HG03520 (cell line): ENCODE data around the gene LGALS9B.
"Not testable (repeated sequence)": the region's sequence is repeated elsewhere in the genome, so short reads cannot be mapped to it uniquely, and the experiment has no call there.

Source experiments
- ATAC-seq: cut with Tn5 transposase; IDR thresholded peaks from one replicate; pipeline ENCODE4 v1.9.1; 2021; ENCODE audit warnings: mild to moderate bottlenecking, moderate library complexity; ENCODE audit not compliant: unreplicated experiment

LGALS9B gene

GRCh38 chr17:20469107-20469506 lies 1.8 kb upstream of the LGALS9B start:
- ATAC-seq: not testable (repeated sequence)

GRCh38 chr17:20466999-20467398 lies 340 bp downstream of the LGALS9B start:
- ATAC-seq: not testable (repeated sequence)

- ATAC-seq: not testable (repeated sequence)
Measured at GRCh38 chr17:20466553-20466952, 786 bp downstream of the LGALS9B start.

- ATAC-seq: not testable (repeated sequence)
Measured at GRCh38 chr17:20465535-20465934, 1.8 kb downstream of the LGALS9B start.

GRCh38 chr17:20464854-20465414 lies 2.4 kb downstream of the LGALS9B start:
- not testable (repeated sequence) for ATAC-seq

GRCh38 chr17:20462158-20462557 lies 5.2 kb downstream of the LGALS9B start:
- ATAC-seq: not testable (repeated sequence)

- not testable (repeated sequence) for ATAC-seq
Measured at GRCh38 chr17:20457848-20458381, 9.4 kb downstream of the LGALS9B start.

- ATAC-seq: not testable (repeated sequence)
Measured at GRCh38 chr17:20455106-20455505, 12.2 kb downstream of the LGALS9B start.

- ATAC-seq: not testable (repeated sequence)
Measured at GRCh38 chr17:20453820-20454434, 13.4 kb downstream of the LGALS9B start.

GRCh38 chr17:20450852-20451251 lies 16.5 kb downstream of the LGALS9B start:
- ATAC-seq: peak; percentile 50

GRCh38 chr17:20447534-20448321 lies 19.6 kb downstream of the LGALS9B start:
- not testable (repeated sequence) for ATAC-seq

- ATAC-seq: not testable (repeated sequence)
Measured at GRCh38 chr17:20446895-20447294, 20.4 kb downstream of the LGALS9B start.

- ATAC-seq: not testable (repeated sequence)
Measured at GRCh38 chr17:20444581-20445236, 22.6 kb downstream of the LGALS9B start.

- ATAC-seq: not testable (repeated sequence)
Measured at GRCh38 chr17:20444173-20444572, 23.2 kb downstream of the LGALS9B start.

- not testable (repeated sequence) for ATAC-seq
Measured at GRCh38 chr17:20443632-20444031, 23.7 kb downstream of the LGALS9B start.

- not testable (repeated sequence) for ATAC-seq
Measured at GRCh38 chr17:20440665-20441064, 26.7 kb downstream of the LGALS9B start.

GRCh38 chr17:20435166-20435565 lies 32.2 kb downstream of the LGALS9B start:
- not testable (repeated sequence) for ATAC-seq

GRCh38 chr17:20433382-20433781 lies 34.0 kb downstream of the LGALS9B start:
- not testable (repeated sequence) for ATAC-seq

GRCh38 chr17:20427264-20427663 lies 40.1 kb downstream of the LGALS9B start:
- ATAC-seq: not testable (repeated sequence)

GRCh38 chr17:20422826-20423225 lies 44.5 kb downstream of the LGALS9B start:
- not testable (repeated sequence) for ATAC-seq

- not testable (repeated sequence) for ATAC-seq
Measured at GRCh38 chr17:20418838-20419237, 48.5 kb downstream of the LGALS9B start.
